ENCODE data around the gene NDUFA12. TPM values are rescaled to one million over a fixed set of nuclear protein-coding genes. Genes with fewer than 3 reads are reported as not detected.

Gene NDUFA12
- total and polyA plus RNA-seq, 12 donors = 84.0 to 297 (median 119) TPM

DNA sequence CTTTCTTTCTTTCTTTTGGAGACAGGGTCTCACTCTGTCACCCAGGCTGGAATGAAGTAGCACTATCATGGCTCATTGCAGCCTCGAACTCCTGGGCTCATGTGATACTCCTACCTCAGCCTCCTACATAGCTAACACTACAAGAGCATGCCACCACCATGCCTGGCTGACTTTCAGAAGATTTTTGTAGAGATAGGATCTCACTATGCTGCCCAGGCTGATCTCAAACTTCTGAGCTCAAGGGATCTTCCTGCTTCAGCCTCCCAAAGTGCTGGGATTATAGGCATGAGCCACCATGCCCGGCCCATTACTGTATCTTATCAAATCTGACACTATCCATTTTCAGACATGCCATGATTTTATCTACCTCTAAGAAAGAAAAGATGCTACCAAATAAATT, 31.6 kb downstream of the NDUFA12 start:
- Histone ChIP-seq H3K9me3 (replicated peaks in 1 of 3) (no peaks in the 10 kb centered on the region), H3K4me1 (replicated peaks in 1 of 2) (peaks cover 0 to 4% of the 10 kb centered on the region in 2 donors), H3K4me3 (no peak overlapping the region), H3K36me3 (replicated peaks in 1 of 2) (no peaks in the 10 kb centered on the region), H3K27ac (no peak overlapping the region), H3K27me3 (no peaks in the 10 kb centered on the region)
- DNase-seq = no peak
- TF ChIP-seq POLR2A (IDR thresholded peaks at IDR 0.05) (no peak), CTCF (IDR thresholded peaks at IDR 0.05) (no peak)
- intact Hi-C loops (cut with DNase I) = no loop called here
- WGBS, 4 donors = 95 to 98% (median 96%) methylated on average over 2 of the region's 2 CpGs

DNA sequence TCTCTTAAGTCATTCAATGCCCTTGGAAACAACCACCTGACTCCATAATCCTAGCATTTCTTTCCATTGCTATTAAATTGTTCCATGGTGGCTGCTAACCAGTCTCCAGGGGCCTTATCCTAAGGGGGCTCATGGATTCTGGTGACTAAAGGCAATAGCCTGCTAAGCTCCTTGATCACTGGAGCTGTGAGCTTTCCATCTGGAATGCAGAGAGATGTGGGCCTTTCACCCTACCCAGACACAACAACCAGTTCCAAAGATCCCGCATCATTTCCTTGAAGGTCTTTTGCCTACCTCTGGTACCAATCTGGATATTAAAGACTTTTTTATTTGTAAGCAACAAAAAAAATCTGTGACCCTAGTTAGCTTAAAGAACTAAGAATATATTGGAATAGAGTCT, 32.9 kb downstream of the NDUFA12 start:
- Histone ChIP-seq H3K27ac (no peak overlapping the region), H3K36me3 (replicated peaks in 1 of 2) (no peaks in the 10 kb centered on the region), H3K4me1 (replicated peaks in 1 of 2) (peaks cover 0 to 4% of the 10 kb centered on the region in 2 donors), H3K9me3 (replicated peaks in 1 of 3) (no peaks in the 10 kb centered on the region), H3K4me3 (no peak overlapping the region), H3K27me3 (no peaks in the 10 kb centered on the region)
- intact Hi-C loops (cut with DNase I) = no loop called here
- no peak for TF ChIP-seq CTCF (IDR thresholded peaks at IDR 0.05)
- TF ChIP-seq POLR2A (IDR thresholded peaks at IDR 0.05) = no peak
- no peak for DNase-seq
- 98 to 100% (median 100%) methylated on average over 1 of the region's 1 CpG for WGBS, 4 donors

GRCh38 chr12:94969424-94969823, 34.1 kb downstream of the NDUFA12 start:
- no peaks in the 10 kb centered on the region for H3K36me3 ChIP-seq (replicated peaks in 1 of 2)
- no peaks in the 10 kb centered on the region for H3K27me3 ChIP-seq
- H3K4me1 ChIP-seq (replicated peaks in 1 of 2) = peaks cover 0 to 4% of the 10 kb centered on the region in 2 donors
- H3K4me3 ChIP-seq = no peak overlapping the region
- no peaks in the 10 kb centered on the region for H3K9me3 ChIP-seq (replicated peaks in 1 of 3)
- intact Hi-C loops (cut with DNase I) = no loop called here
- DNase-seq = no peak
- no peak overlapping the region for H3K27ac ChIP-seq
- TF ChIP-seq POLR2A (IDR thresholded peaks at IDR 0.05) = no peak
- no peak for TF ChIP-seq CTCF (IDR thresholded peaks at IDR 0.05)

- H3K9me3 ChIP-seq (replicated peaks in 1 of 3) = no peaks in the 10 kb centered on the region
- 90 to 96% (median 95%) methylated on average over 9 of the region's 9 CpGs for WGBS, 4 donors
These were observed 37.4 kb downstream of the NDUFA12 start for GRCh38 chr12:94965982-94966630.

More at GRCh38 chr12:94965982-94966630, 37.4 kb downstream of the NDUFA12 start:
- no peak overlapping the region for H3K27ac ChIP-seq
- no peaks in the 10 kb centered on the region for H3K27me3 ChIP-seq
- intact Hi-C loops (cut with DNase I) = no loop called here
- H3K36me3 ChIP-seq (replicated peaks in 1 of 2) = no peaks in the 10 kb centered on the region
- DNase-seq = peak in 1 of 7 donors; percentile 27
- no peak overlapping the region for H3K4me3 ChIP-seq
- TF ChIP-seq CTCF (IDR thresholded peaks at IDR 0.05) = no peak
- no peaks in the 10 kb centered on the region for H3K4me1 ChIP-seq (replicated peaks in 1 of 2)

Measured in adrenal gland (tissue), 12 donors.